Endothelial cell of umbilical vein (primary cell): ENCODE data around the gene ARSB. TPM values are rescaled to one million over a fixed set of nuclear protein-coding genes. Genes with fewer than 3 reads are reported as not detected.

Experiments
- BruUV-seq: library from RNA; stranded (reverse); fragments of 400-500 nt; replicated peaks from 2 replicates; lab custom pipeline; 2021; lab: Mats Ljungman, UMichigan
- CTCF ChIA-PET: fragments of 300-600, 350-600 bp; sonication (Branson Sonifier 250); formaldehyde crosslinking; loops from one replicate; lab custom pipeline; 2021; ENCODE audit warnings: antibody characterized with exemption, inconsistent platforms; lab: Charles Lee
- POLR2A ChIA-PET: fragments of 300-600, 350-600 bp; sonication (Branson Sonifier 250); formaldehyde crosslinking; loops from one replicate; lab custom pipeline; 2021; ENCODE audit warnings: antibody characterized with exemption, inconsistent platforms; lab: Charles Lee
- DNase-seq: peaks from one replicate; pipeline ENCODE4 v3.0.0-alpha.2; 2011; ENCODE audit warnings: low read depth, low spot score
- FAIRE-seq: peaks from 2 replicates; lab custom pipeline; 2011; peaks lifted over from hg19 to GRCh38; lab: Jason Lieb, UNC
- H2AFZ ChIP-seq: 2 replicates; pipeline ENCODE4 v1.6.0; 2012; ENCODE audit warnings: low read depth, low read length, control low read depth, inconsistent platforms
- H3K27ac ChIP-seq: 2 replicates; pipeline ENCODE4 v1.5.1; 2011; ENCODE audit warnings: low read depth, mild to moderate bottlenecking, control low read depth, low read length, moderate library complexity; ENCODE audit not compliant: insufficient read depth
- H3K27me3 ChIP-seq, 2 experiments: 2 replicates each; pipeline versions ENCODE4 v1.6.0 to v1.6.1; 2011; ENCODE audit warnings: low read length in 2 of 2, mixed read lengths in 1 of 2; ENCODE audit not compliant: control insufficient read depth in 2 of 2, insufficient read depth in 2 of 2
- H3K36me3 ChIP-seq, 2 experiments: 2 replicates in 1 of 2; 3 replicates in 1 of 2; pipeline ENCODE4 v1.5.1; 2011; ENCODE audit warnings: low read length in 2 of 2, mild to moderate bottlenecking in 1 of 2, moderate library complexity in 1 of 2; ENCODE audit not compliant: control insufficient read depth in 2 of 2, insufficient read depth in 2 of 2; ENCODE audit errors: extremely low read depth in 1 of 2
- H3K4me1 ChIP-seq: 3 replicates; pipeline ENCODE4 v1.5.1; 2011; ENCODE audit warnings: mild to moderate bottlenecking, low read length; ENCODE audit not compliant: control insufficient read depth, insufficient read depth; ENCODE audit errors: extremely low read depth
- H3K4me2 ChIP-seq: 2 replicates; pipeline ENCODE4 v1.6.1; 2011; ENCODE audit warnings: low read length, control low read depth, mixed read lengths; ENCODE audit not compliant: insufficient read depth
- H3K4me3 ChIP-seq, 3 experiments: fragments of 200-600 bp in 1 of 3; sonication (generic), shearing (Covaris generic) in 1 of 3; replicated peaks in 1 of 3; 2 replicates each; pipeline ENCODE4 v1.5.1; 2011 to 2016; ENCODE audit warnings: control low read depth in 3 of 3, low read length in 3 of 3, mild to moderate bottlenecking in 2 of 3, inconsistent platforms in 1 of 3, low read depth in 1 of 3, moderate library complexity in 1 of 3; ENCODE audit not compliant: insufficient read depth in 1 of 3
- H3K79me2 ChIP-seq: 2 replicates; pipeline ENCODE4 v1.6.0; 2012; ENCODE audit warnings: low read length, inconsistent platforms; ENCODE audit not compliant: control insufficient read depth, insufficient read depth
- H3K9ac ChIP-seq: replicated peaks from 2 replicates; pipeline ENCODE3; 2011; ENCODE audit warnings: low read length, control low read depth; ENCODE audit not compliant: insufficient read depth; ENCODE audit errors: extremely low read depth
- H3K9me1 ChIP-seq: replicated peaks from 3 replicates; pipeline ENCODE4 v1.6.0; 2011; ENCODE audit warnings: mild to moderate bottlenecking, low read length; ENCODE audit not compliant: control insufficient read depth, insufficient read depth; ENCODE audit errors: extremely low read depth
- H3K9me3 ChIP-seq: replicated peaks from 2 replicates; pipeline ENCODE4 v1.5.1; 2012; ENCODE audit warnings: low read length, inconsistent platforms; ENCODE audit not compliant: control insufficient read depth, insufficient read depth
- H4K20me1 ChIP-seq: replicated peaks from 2 replicates; pipeline ENCODE3; 2011; ENCODE audit warnings: mild to moderate bottlenecking, low read length; ENCODE audit not compliant: control insufficient read depth, insufficient read depth; ENCODE audit errors: extremely low read depth
- CTCF ChIP-seq, 2 donors: IDR thresholded peaks; 1 replicate in 1 of 2; 2 replicates in 1 of 2; pipeline ENCODE4 v1.5.1; 2011; ENCODE audit warnings: low read length in 2 of 2, mild to moderate bottlenecking in 2 of 2, moderate library complexity in 2 of 2, control low read depth in 1 of 2, inconsistent platforms in 1 of 2, low read depth in 1 of 2; ENCODE audit not compliant: insufficient read depth in 1 of 2; ENCODE audit errors: extremely low read depth in 1 of 2
- EZH2 ChIP-seq: IDR thresholded peaks from 2 replicates; pipeline ENCODE4 v1.6.1; 2012; ENCODE audit warnings: borderline replicate concordance, low read depth, mild to moderate bottlenecking, moderate library complexity, low read length, inconsistent platforms; ENCODE audit not compliant: severe bottlenecking
- FOS ChIP-seq: IDR thresholded peaks from 2 replicates; pipeline ENCODE4 v1.6.1; 2011; ENCODE audit warnings: mild to moderate bottlenecking, low read length, moderate library complexity, borderline replicate concordance; ENCODE audit not compliant: insufficient read depth
- GATA2 ChIP-seq: IDR thresholded peaks from 2 replicates; pipeline ENCODE4 v1.7.0; 2011; ENCODE audit warnings: low read depth, mild to moderate bottlenecking, moderate library complexity, mixed read lengths, low read length; ENCODE audit not compliant: insufficient read length, insufficient read depth
- MAX ChIP-seq: IDR thresholded peaks from 2 replicates; pipeline ENCODE4 v1.6.1; 2011; ENCODE audit not compliant: insufficient read depth, insufficient read length
- MYC ChIP-seq: IDR thresholded peaks from one replicate; pipeline ENCODE4 v1.6.1; 2011; ENCODE audit warnings: mild to moderate bottlenecking, low read depth, low read length
- POLR2AphosphoS5 ChIP-seq: IDR thresholded peaks from 2 replicates; pipeline ENCODE4 v1.6.1; 2012; ENCODE audit warnings: low read depth, mild to moderate bottlenecking, control low read depth, low read length, moderate library complexity; ENCODE audit not compliant: insufficient read depth
- dilution Hi-C: fragments of 300-500 bp; cut with MboI; formaldehyde crosslinking; loops from one replicate; pipeline ENCODE4 v1.15.0; 2019; ENCODE audit warnings: low sequenced_read_pairs; ENCODE audit not compliant: extremely low pct_ligation_motif_present
- intact Hi-C: fragments of 100-400 bp; cut with micrococcal nuclease; formaldehyde crosslinking; loops from one replicate; pipeline ENCODE4 v1.10.0; 2022
- polyA plus RNA-seq, 4 experiments: library from polyadenylated mRNA; depleted of rRNA in 3 of 4; stranded (reverse) in 3 of 4; unstranded in 1 of 4; fragments of >200 nt; gene quantifications; 2 replicates each; pipeline versions ENCODE4 v1.2.1 to v1.2.3, GENCODE V29; 2011 to 2012; ENCODE audit warnings: missing spikeins in 1 of 4
- total RNA-seq: library from RNA; stranded (reverse); gene quantifications from 2 replicates; pipeline ENCODE4 v1.2.3, GENCODE V29; 2021

ARSB gene
- total and polyA plus RNA-seq, 2 donors (not counting 3 experiments of a cell fraction or from before 2014, with no cell fraction given), result 17.2 to 25.8 TPM

DNA sequence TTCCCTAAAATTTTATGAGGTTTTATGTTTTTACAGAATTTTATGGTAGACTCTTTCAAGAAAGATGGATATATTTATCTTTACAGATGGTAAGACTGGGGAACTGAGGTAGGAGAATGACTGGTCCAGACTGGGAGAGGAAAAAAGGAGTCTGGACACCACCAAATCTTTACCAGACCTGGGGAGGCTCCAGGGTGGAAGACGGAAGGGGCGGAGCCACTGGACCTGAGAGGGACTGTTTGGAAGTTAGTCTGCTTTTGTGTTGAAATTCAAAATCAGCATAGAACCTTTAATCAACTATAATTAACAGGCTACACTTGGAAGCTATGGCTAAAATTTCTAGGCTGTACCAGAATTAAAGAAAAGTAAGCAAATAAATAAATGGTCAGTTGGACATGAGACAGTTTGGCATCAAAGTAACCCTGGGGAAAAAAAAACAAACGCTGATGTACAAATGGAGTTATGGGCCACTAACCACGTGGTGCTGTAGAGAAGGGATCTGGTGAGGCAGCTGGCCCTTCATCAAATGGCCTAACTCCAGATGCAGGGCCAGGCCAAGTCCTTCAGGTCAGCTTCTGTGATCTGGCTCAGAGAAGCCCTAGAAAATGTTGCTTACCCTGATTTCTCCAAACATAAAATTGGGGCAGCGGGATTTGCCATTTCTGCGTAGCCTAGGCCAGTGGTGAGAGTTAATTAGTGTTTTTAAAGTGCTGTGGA, 155.1 kb downstream of the ARSB start:
- dilution Hi-C loops, result no loop called here
- Histone ChIP-seq H3K79me2 (no peaks in the 10 kb centered on the region), H3K9ac (no peak overlapping the region), H3K4me2 (no peak overlapping the region), H3K27me3 (no peaks in the 10 kb centered on the region), H2AFZ (no peak overlapping the region), H4K20me1 (no peaks in the 10 kb centered on the region), H3K9me1 (no peaks in the 10 kb centered on the region), H3K4me1 (no peaks in the 10 kb centered on the region), H3K36me3 (no peaks in the 10 kb centered on the region), H3K9me3 (no peaks in the 10 kb centered on the region), H3K27ac (no peak overlapping the region), H3K4me3 (no peak overlapping the region)
- CTCF ChIA-PET, result interaction anchor here (0.8 to 1.0 kb wide), 2 partner anchors 56 to 509 kb away, joined by 3 to 4 read pairs; no protein-coding TSS in a partner anchor
- FAIRE-seq (no peak), DNase-seq (no peak)
- POLR2A ChIA-PET, result no interaction called here
- TF ChIP-seq EZH2 (no peak), CTCF (IDR thresholded peaks at IDR 0.05; ENCODE audit: extremely low read depth in 1 of 2, insufficient read depth in 1 of 2, low read depth in 1 of 2, low read length in 2 of 2) (no peak), MYC (no peak), POLR2AphosphoS5 (no peak), MAX (no peak), GATA2 (no peak), FOS (no peak)
- no TSS peak for BruUV-seq
- intact Hi-C loops, result no loop called here
